ENCODE measurements around the gene PTCD1.

Gene PTCD1

GRCh38 chr7:99438573-99439480 is at the start of gene PTCD1, which contains the start of gene CPSF4:
Gene PTCD1 (minus strand): TSS chr7:99438798. CDS start chr7:99435242, 3,556 bp downstream.
Gene CPSF4 (plus strand): TSS chr7:99438943. CDS start chr7:99439083, 140 bp downstream.
- peak; percentile 89 to 94 for DNase-seq (ENCODE audit: extremely low read depth in 1 of 2, low read depth in 1 of 2)

GRCh38 chr7:99485094-99485493 is 46.5 kb upstream of the PTCD1 start:
- no peak for DNase-seq (ENCODE audit: extremely low read depth in 1 of 2, low read depth in 1 of 2)

- no peak for DNase-seq (ENCODE audit: extremely low read depth in 1 of 2, low read depth in 1 of 2)
These were observed 40.2 kb upstream of the PTCD1 start for GRCh38 chr7:99478464-99479440.

- no peak for DNase-seq (ENCODE audit: extremely low read depth in 1 of 2, low read depth in 1 of 2)
These were observed 37.5 kb upstream of the PTCD1 start for GRCh38 chr7:99476107-99476506.

- no peak for DNase-seq (ENCODE audit: extremely low read depth in 1 of 2, low read depth in 1 of 2)
These were observed 34.7 kb upstream of the PTCD1 start for GRCh38 chr7:99473315-99473596.

GRCh38 chr7:99472561-99473314 is 34.1 kb upstream of the PTCD1 start, which contains the start of gene ZNF789:
Gene ZNF789 (plus strand): TSS chr7:99472890. CDS start chr7:99476457, 3,567 bp downstream.
- peak; percentile 97 for DNase-seq (ENCODE audit: extremely low read depth in 1 of 2, low read depth in 1 of 2)

- no peak for DNase-seq (ENCODE audit: extremely low read depth in 1 of 2, low read depth in 1 of 2)
These were observed 30.9 kb upstream of the PTCD1 start for GRCh38 chr7:99469381-99470065.

- no peak for DNase-seq (ENCODE audit: extremely low read depth in 1 of 2, low read depth in 1 of 2)
These were observed 29.8 kb upstream of the PTCD1 start for GRCh38 chr7:99468336-99468918.

- no peak for DNase-seq (ENCODE audit: extremely low read depth in 1 of 2, low read depth in 1 of 2)
These were observed 26.8 kb upstream of the PTCD1 start for GRCh38 chr7:99465421-99465768.

- no peak for DNase-seq (ENCODE audit: extremely low read depth in 1 of 2, low read depth in 1 of 2)
These were observed 22.6 kb upstream of the PTCD1 start for GRCh38 chr7:99461221-99461620.

- DNase-seq (ENCODE audit: extremely low read depth in 1 of 2, low read depth in 1 of 2): no peak
These were observed 22.1 kb upstream of the PTCD1 start for GRCh38 chr7:99460651-99461050.

- no peak for DNase-seq (ENCODE audit: extremely low read depth in 1 of 2, low read depth in 1 of 2)
These were observed 20.5 kb upstream of the PTCD1 start for GRCh38 chr7:99459087-99459486.

GRCh38 chr7:99457650-99458493 is 19.3 kb upstream of the PTCD1 start:
- DNase-seq (ENCODE audit: extremely low read depth in 1 of 2, low read depth in 1 of 2): no peak

- DNase-seq (ENCODE audit: extremely low read depth in 1 of 2, low read depth in 1 of 2): no peak
These were observed 18.6 kb upstream of the PTCD1 start for GRCh38 chr7:99457050-99457649.

- no peak for DNase-seq (ENCODE audit: extremely low read depth in 1 of 2, low read depth in 1 of 2)
These were observed 17.7 kb upstream of the PTCD1 start for GRCh38 chr7:99456288-99456687.

- no peak for DNase-seq (ENCODE audit: extremely low read depth in 1 of 2, low read depth in 1 of 2)
These were observed 17.3 kb upstream of the PTCD1 start for GRCh38 chr7:99455874-99456273.

- no peak for DNase-seq (ENCODE audit: extremely low read depth in 1 of 2, low read depth in 1 of 2)
These were observed 14.5 kb upstream of the PTCD1 start for GRCh38 chr7:99453105-99453504.

- no peak for DNase-seq (ENCODE audit: extremely low read depth in 1 of 2, low read depth in 1 of 2)
These were observed 13.9 kb upstream of the PTCD1 start for GRCh38 chr7:99452541-99452940.

- no peak for DNase-seq (ENCODE audit: extremely low read depth in 1 of 2, low read depth in 1 of 2)
These were observed 13.3 kb upstream of the PTCD1 start for GRCh38 chr7:99451936-99452335.

All from stimulated activated CD8-positive, alpha-beta memory T cell treated with anti-CD3 and anti-CD28 coated beads, Interleukin-7, amount 100 ng/mL, for 48 hours (primary cell).